Ammon's horn (tissue), 1 donor: Measurements from ENCODE around the gene HPN.
"Not testable (repeated sequence)": the region's sequence is repeated elsewhere in the genome, so short reads cannot be mapped to it uniquely, and the experiment has no call there.

ENCODE experiments used
- DNase-seq: peaks from one replicate; pipeline ENCODE4 v3.0.0-alpha.2; 2016; ENCODE audit warnings: low spot score

The HPN gene

GRCh38 chr19:35084509-35084762 lies 42.9 kb downstream of the HPN start:
- no peak for DNase-seq

DNA sequence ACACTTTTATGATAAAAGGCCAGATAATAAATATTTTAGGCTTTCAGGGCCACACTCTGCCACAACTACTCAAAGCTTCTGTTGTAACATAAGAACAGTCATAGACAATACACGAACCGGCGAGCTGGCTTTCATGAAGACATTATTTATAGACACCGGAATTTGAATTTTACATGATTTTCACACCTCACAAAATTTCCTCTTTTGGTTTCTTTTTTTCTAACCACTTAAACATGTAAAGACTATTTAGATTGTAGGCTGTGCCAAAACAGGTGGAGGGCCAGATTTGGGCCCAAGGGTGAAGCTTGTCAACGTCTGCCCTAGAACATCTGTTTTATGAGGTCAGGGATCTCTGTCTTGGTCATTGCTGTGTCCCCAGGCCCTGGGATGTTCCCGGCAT lies 44.4 kb downstream of the HPN start:
- no peak for DNase-seq

GRCh38 chr19:35086455-35086854 lies 44.9 kb downstream of the HPN start:
- DNase-seq, result no peak

DNA sequence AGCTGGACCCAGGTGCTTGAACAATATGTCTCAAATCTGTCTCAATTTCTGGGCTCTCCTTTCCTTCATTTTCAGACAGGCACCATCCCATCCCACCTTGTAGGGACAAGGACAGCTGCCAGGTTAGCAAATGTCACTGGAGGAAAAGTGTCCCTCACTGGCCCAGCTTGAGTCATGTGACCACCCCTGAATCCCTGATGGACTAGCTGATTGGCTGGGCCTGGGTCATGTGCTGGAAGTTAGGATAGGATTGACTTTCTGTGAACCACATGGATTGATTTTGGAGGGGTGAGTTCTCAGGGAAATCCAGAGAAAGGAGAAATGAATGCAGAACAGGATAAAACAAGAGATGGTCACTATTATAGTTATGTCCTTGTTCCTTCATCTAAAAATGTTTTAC lies 45.9 kb downstream of the HPN start:
- DNase-seq, result no peak

GRCh38 chr19:35088131-35088913 lies 46.8 kb downstream of the HPN start:
- DNase-seq, result no peak

GRCh38 chr19:35089554-35089953 lies 48.0 kb downstream of the HPN start:
- no peak for DNase-seq

- no peak for DNase-seq
These were observed 48.6 kb downstream of the HPN start for GRCh38 chr19:35090160-35090505.

DNA sequence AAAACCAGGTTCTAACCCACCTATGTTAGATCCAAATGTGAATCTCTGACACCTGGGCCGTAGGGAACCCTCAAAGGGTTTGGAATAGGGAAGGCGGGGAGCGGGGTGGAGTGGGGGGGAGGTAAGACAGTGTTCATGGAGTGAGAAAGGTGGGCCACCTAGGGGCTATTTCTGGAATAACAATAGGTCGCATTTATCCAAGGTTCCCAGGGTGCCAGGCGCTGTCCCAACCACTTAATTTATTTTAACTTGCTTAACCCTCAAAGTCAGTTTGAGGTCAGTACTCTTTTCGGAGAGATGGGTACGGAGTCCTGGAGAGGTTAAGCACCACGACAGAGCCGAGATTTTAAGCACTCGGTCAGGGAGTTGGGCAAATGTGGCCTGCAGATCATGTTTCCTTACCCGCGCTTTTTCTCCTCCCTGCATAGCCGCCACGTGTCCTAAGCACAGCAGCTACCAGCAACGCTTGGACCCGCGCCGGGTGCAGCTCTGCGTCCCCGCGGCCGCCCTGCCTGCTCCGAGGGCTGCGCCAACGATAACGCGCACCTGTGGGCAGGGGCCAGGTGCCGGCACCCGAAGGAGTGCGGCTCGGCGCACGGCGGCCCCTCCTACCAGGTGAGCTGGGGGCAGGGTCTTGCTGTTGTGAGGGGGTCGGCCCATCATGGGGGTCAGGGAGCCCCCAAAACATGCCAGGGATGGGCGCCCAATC lies 49.1 kb downstream of the HPN start:
- DNase-seq, result peak; percentile 71

DNA sequence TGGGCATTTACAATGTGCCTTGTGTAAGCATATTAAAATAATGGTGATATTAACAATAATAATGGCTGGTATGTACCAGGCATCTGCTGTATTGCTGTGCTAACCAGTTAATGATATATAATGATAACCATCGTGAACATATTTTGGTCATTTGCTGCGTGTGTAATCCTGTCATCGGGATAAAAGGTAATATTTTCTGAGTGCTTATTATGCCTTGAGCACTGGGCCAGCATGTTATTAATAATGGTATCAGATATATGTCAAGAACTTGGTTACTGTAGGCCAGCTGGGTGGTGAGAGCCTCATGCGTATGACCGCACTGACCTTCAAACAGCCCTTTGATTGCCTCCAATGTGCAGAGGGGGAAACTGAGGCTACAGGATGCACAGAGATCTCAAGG lies 51.9 kb downstream of the HPN start:
- DNase-seq, result no peak

DNA sequence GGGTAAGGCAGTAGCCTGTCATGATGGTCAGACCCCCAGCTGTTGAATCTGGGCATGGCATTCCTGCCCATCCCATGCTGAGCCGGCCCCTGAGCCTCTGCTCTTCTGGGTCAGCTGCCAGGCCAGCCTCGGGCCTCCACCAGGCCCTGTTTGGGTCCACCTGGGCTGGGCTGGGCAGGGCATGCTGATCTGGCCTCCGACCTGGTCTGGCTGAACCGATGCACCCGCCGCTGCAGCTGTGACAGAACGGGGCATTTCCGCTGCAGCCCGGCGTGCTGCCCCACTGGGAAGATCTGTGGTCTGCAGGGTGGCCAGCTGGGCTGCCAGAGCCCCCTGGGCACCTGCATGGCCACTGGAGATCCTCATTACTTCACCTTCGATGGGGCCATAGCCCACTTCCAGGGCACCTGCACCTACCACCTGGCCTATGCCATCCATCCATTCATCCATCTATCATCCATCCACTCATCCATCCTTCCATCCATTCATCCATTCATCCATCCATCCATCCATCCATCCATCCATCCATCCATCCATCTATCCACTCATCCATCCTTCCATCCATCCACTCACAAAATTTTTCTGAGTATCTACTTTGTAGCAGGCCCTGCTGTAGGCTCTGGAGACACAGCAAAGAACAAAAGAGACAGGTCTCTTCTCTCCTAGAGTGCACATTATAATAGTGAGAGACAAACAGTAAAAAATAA lies 52.6 kb downstream of the HPN start:
- no peak for DNase-seq

GRCh38 chr19:35094656-35095055 lies 53.1 kb downstream of the HPN start:
- DNase-seq, result no peak

DNA sequence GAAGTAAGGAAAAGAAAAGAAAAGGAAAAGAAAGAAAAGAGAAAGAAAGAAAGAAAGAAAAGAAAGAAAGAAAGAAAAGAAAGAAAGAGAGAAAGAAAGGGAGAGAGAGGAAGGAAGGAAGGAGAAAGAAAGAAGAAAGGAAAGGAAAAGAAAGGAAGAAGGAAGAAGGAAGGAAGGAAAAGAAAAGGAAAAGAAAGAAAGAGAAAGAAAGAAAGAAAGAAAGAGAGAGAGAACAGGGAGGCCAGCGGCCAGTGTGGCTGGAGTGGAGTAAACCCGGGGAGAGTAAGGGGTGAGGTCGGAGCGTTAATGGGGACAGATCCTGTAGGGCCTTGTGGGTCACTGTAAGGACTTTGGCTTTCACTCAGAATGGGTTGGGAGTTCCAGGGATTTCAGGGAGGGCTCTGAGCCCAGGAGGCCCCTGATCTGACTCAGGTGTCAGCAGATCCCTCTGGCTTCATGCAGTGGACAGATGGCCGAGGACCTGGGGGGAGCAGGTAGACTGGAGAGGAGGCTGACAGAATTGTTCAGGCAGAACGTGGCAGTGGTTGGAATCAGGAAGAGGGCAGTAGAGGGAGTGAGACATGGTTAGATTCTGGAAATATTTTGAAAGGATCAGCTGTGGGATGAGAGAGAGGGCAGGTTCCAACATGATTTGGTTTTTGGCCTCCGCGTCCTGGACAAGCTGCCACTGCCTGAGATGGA lies 54.3 kb downstream of the HPN start:
- DNase-seq, result no peak

DNA sequence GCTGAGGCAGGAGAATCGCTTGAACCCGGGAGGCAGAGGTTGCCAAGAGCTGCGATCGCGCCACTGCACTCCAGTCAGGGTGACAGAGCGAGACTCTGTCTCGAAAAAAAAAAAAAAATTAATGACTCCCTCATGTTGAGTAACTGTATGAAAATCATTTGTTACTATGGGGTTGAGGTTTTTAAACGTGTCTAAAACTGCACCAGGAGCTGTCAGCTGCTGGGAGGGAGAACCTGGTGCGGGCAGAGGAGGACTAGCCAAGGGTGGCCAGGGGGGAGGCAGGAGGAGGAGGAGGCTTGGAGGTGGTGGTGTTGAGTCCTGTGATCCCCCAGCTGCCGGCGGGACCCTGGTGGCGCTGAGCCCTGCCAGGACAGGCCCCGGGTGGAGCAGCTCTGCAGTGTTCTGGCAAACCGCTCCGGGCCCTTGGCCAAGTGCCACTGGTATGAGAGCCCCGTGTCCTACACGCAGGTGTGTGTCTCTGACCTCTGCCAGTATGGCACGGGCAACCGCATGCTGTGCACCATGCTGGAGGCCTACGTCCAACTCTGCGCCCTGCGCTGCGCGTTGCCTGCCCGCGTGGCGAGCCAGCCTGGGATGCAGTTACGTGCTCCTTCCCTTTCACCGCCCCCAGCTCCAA lies 57.0 kb downstream of the HPN start:
- DNase-seq, result no peak

- DNase-seq, result no peak
These were observed 57.8 kb downstream of the HPN start for GRCh38 chr19:35099155-35099896.

- DNase-seq, result no peak
These were observed 58.4 kb downstream of the HPN start for GRCh38 chr19:35099897-35100275.

DNA sequence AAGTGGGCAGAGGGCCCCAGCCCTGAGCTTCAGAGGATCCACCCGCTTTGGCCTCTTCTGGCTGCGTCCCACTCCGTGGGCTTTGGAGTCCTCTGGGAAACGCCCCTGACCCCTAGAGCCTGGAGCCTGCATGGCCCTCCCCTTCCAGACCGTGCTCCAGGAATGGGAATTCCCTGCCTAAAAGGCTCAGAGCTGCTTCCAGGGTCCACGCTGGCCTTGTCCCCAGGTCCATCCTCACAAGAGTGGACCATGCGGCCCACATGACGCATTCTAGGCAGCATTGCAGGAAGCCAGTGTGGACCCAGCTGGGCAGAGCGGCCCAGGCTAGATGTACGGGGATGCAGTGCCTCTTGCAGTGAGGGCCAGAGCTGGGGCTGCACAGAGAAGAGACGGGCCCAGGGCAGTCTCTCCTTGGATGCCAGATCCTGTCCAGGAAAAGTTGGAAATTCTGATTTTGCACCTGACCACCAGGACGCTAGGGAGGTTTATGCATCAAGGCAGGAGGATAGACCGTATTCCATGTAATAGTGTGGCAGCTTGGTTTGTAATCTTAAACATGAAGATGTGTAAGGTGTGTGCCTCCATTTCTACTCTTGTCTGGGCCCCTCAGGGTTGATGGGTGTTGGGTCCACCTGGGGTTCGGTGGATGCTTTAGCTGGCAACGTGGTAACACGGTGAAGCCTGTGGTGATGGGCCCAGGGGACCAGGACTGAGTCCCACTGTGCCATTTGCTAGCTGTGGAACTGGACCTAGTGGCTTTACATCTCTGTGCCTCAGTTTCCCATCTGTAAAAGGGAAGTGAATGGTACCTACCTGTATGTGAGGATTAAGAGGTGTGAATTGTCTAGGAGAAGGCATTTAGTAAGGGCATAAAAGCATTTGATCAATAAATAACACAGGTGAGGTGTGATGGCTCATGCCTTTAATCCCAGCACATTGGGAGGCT lies 59.3 kb downstream of the HPN start:
- no peak for DNase-seq

DNA sequence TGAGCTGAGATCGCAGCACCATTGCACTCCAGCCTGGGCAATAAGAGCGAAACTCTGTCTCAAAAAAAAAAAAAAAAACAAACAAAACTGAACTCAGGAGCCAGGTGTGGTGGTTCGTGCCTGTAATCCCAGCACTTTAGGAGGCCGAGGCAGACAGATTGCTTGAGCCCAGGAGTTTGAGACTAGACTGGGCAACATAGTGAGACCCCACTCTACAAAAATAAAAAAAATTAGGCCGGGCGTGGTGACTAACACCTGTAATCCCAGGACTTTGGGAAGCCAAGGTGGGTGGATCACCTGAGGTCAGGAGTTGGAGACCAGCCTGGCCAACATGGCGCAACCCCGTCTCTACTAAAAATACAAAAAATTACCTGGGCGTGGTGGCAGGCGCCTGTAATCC lies 60.4 kb downstream of the HPN start:
- not testable (repeated sequence) for DNase-seq

DNA sequence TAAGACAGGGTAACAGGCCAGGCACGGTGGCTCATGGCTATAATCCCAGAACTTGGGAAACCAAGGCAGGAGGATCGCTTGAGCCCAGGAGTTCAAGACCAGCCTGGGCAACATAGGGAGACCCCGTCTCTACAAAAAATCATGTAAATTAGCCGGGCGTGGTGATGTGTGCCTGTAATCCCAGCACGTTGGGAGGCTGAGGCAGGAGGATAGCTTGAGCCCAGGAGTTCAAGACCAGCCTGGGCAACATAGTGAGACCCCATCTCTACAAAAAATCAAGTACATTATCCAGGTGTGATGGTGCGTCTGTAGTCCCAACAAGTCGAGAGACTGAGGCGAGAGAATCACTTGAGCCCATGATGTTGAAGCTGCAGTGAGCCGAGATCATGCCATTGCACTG lies 62.1 kb downstream of the HPN start:
- not testable (repeated sequence) for DNase-seq

- no peak for DNase-seq
These were observed 62.8 kb downstream of the HPN start for GRCh38 chr19:35104361-35104760.

DNA sequence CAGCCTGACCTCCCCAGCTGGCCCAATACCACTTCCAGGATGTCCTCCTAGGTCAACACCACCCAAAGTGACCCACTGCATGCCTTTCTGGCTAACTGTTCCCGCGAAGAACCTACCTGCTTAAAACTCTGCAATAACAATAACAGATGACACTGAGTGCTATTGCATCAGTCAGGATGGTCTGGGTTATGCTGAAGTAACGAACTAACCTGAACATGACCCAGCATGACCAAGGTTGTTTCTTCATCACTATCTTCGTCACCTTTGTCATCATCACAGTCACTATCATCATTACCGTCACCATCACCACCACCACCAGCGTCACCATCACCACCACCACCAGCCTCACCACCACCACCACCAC lies 63.5 kb downstream of the HPN start:
- DNase-seq, result no peak
